MM.1S (cell line): ENCODE results near the gene SLAMF7.
A peak's percentile ranks its signal among the peaks of the same experiment; 100 is the strongest.

Experiments
- DNase-seq: peaks from one replicate; pipeline ENCODE4 v3.0.0-alpha.2; 2015
- H2AFZ ChIP-seq: fragments of 300-600 bp; sonication (generic); 2 replicates; pipeline ENCODE4 v1.6.0; 2016; ENCODE audit warnings: antibody characterized with exemption, low read length
- H3F3A ChIP-seq: fragments of 300-600 bp; sonication (generic); 2 replicates; pipeline ENCODE4 v1.6.1; 2016; ENCODE audit warnings: mild to moderate bottlenecking, antibody characterized with exemption, low read length, moderate library complexity, mixed read lengths; ENCODE audit not compliant: insufficient read depth
- H3K27ac ChIP-seq: fragments of 300-600 bp; sonication (generic); 2 replicates; pipeline ENCODE4 v1.5.1; 2016; ENCODE audit warnings: mild to moderate bottlenecking, low read length
- H3K27me3 ChIP-seq: fragments of 300-600 bp; sonication (generic); replicated peaks from 2 replicates; pipeline ENCODE4 v1.6.0; 2016; ENCODE audit warnings: low read length; ENCODE audit not compliant: insufficient read depth
- H3K36me3 ChIP-seq: fragments of 300-600 bp; sonication (generic); replicated peaks from 2 replicates; pipeline ENCODE4 v1.6.1; 2016; ENCODE audit warnings: mild to moderate bottlenecking, low read length, mixed read lengths; ENCODE audit not compliant: insufficient read depth
- H3K4me1 ChIP-seq: fragments of 300-600 bp; sonication (generic); 2 replicates; pipeline ENCODE4 v1.6.1; 2016; ENCODE audit warnings: low read length, mixed read lengths
- H3K4me2 ChIP-seq: fragments of 300-600 bp; sonication (generic); 2 replicates; pipeline ENCODE4 v1.6.0; 2016; ENCODE audit warnings: low read depth, low read length
- H3K4me3 ChIP-seq: fragments of 300-600 bp; sonication (generic); 2 replicates; pipeline ENCODE4 v1.5.1; 2016; ENCODE audit warnings: low read length, mixed read lengths
- H3K79me2 ChIP-seq: fragments of 300-600 bp; sonication (generic); 2 replicates; pipeline ENCODE4 v1.6.1; 2016; ENCODE audit warnings: mixed run types, low read length, mixed read lengths
- H3K9ac ChIP-seq: fragments of 300-600 bp; sonication (generic); 2 replicates; pipeline ENCODE4 v1.6.1; 2016; ENCODE audit warnings: low read length, mixed read lengths
- H3K9me2 ChIP-seq: fragments of 300-600 bp; sonication (generic); replicated peaks from 2 replicates; pipeline ENCODE4 v1.6.1; 2016; ENCODE audit warnings: mild to moderate bottlenecking, low read length, mixed read lengths; ENCODE audit not compliant: insufficient read depth
- H3K9me3 ChIP-seq: fragments of 300-600 bp; sonication (generic); replicated peaks from 2 replicates; pipeline ENCODE4 v1.6.1; 2016; ENCODE audit warnings: mild to moderate bottlenecking, low read length, mixed read lengths; ENCODE audit not compliant: insufficient read depth
- H4K20me1 ChIP-seq: fragments of 300-600 bp; sonication (generic); 2 replicates; pipeline ENCODE4 v1.6.1; 2016; ENCODE audit warnings: mild to moderate bottlenecking, low read length, moderate library complexity, mixed read lengths; ENCODE audit not compliant: insufficient read depth
- EZH2 ChIP-seq: fragments of 300-600 bp; sonication (generic); optimal IDR thresholded peaks from 2 replicates; pipeline ENCODE3; 2017; ENCODE audit warnings: low read depth, mild to moderate bottlenecking, antibody characterized with exemption, low read length, mixed read lengths
- EZH2phosphoT487 ChIP-seq: fragments of 300-600 bp; sonication (generic); IDR thresholded peaks from 2 replicates; pipeline ENCODE4 v1.6.1; 2018; ENCODE audit warnings: antibody characterized with exemption, low read length
- TF ChIP-seq, protein P1 (sequence below): fragments of 300-600 bp; sonication (generic); IDR thresholded peaks from 2 replicates; pipeline ENCODE4 v1.5.1; 2016; ENCODE audit warnings: antibody characterized with exemption, low read length, mixed read lengths

Gene SLAMF7

GRCh38 chr1:160741612-160742348 lies 2.7 kb downstream of the SLAMF7 start:
- H3K79me2 ChIP-seq: peaks cover 89% of the 10 kb centered on the region

GRCh38 chr1:160742428-160743127 lies 3.5 kb downstream of the SLAMF7 start:
- peak; percentile 35 for DNase-seq
- H3K9ac ChIP-seq: peak overlapping the region; percentile 86
- peak overlapping the region; percentile 92 for H3K4me2 ChIP-seq
- peaks cover 16% of the 10 kb centered on the region; the same call in 1 of the 2 replicates for H4K20me1 ChIP-seq
- H3K27me3 ChIP-seq: no peaks in the 10 kb centered on the region
- H3K36me3 ChIP-seq: no peaks in the 10 kb centered on the region; the same call in 1 of the 2 replicates
- no peaks in the 10 kb centered on the region for H3K9me3 ChIP-seq
- H3K4me1 ChIP-seq: peaks cover 55% of the 10 kb centered on the region
- H3F3A ChIP-seq: peaks cover 61% of the 10 kb centered on the region
- peaks cover 97% of the 10 kb centered on the region for H3K79me2 ChIP-seq
- H2AFZ ChIP-seq: no peak overlapping the region
- H3K4me3 ChIP-seq: peak overlapping the region; percentile 81
- TF ChIP-seq EZH2phosphoT487 (no peak), EZH2 (no peak)
- TF ChIP-seq, protein P1, sequence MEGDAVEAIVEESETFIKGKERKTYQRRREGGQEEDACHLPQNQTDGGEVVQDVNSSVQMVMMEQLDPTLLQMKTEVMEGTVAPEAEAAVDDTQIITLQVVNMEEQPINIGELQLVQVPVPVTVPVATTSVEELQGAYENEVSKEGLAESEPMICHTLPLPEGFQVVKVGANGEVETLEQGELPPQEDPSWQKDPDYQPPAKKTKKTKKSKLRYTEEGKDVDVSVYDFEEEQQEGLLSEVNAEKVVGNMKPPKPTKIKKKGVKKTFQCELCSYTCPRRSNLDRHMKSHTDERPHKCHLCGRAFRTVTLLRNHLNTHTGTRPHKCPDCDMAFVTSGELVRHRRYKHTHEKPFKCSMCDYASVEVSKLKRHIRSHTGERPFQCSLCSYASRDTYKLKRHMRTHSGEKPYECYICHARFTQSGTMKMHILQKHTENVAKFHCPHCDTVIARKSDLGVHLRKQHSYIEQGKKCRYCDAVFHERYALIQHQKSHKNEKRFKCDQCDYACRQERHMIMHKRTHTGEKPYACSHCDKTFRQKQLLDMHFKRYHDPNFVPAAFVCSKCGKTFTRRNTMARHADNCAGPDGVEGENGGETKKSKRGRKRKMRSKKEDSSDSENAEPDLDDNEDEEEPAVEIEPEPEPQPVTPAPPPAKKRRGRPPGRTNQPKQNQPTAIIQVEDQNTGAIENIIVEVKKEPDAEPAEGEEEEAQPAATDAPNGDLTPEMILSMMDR: no peak
- no peaks in the 10 kb centered on the region for H3K9me2 ChIP-seq
- H3K27ac ChIP-seq: peak overlapping the region; percentile 88

More at GRCh38 chr1:160741612-160742348, 2.7 kb downstream of the SLAMF7 start:
- Histone ChIP-seq H3K4me3 (peak overlapping the region; percentile 81), H2AFZ (no peak overlapping the region), H3K9me3 (no peaks in the 10 kb centered on the region), H3K4me2 (peak overlapping the region; percentile 92), H3K36me3 (no peaks in the 10 kb centered on the region), H4K20me1 (peaks cover 10% of the 10 kb centered on the region; the same call in 1 of the 2 replicates), H3K4me1 (peaks cover 55% of the 10 kb centered on the region), H3K27ac (peak overlapping the region; percentile 88), H3K27me3 (no peaks in the 10 kb centered on the region), H3K9me2 (no peaks in the 10 kb centered on the region), H3F3A (peaks cover 61% of the 10 kb centered on the region), H3K9ac (peak overlapping the region; percentile 86)
- DNase-seq: no peak
- no peak for TF ChIP-seq EZH2
- TF ChIP-seq, protein P1: peak; percentile 45

DNA sequence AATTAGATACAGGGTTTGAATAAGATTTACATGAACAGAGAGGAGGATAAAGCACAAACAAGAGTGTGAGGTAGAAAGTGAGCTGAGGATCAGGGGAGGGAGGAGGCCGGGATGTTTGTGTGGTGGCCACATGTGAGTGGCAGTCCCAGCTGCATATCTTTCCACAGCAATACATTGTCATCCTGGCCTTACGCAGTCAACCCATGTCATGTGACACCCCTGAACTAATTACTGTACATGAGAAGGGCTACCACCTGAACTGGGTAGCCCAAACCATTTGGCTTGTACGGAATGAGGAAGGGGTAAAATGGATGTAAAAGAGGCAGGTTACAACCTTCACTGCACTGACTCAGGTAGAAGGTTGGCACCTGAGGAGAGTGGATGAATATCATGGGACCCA lies 4.2 kb downstream of the SLAMF7 start:
- Histone ChIP-seq H3K36me3 (no peaks in the 10 kb centered on the region; the same call in 1 of the 2 replicates), H3K4me3 (peak overlapping the region; percentile 81), H3K27ac (peak overlapping the region; percentile 88), H3K27me3 (no peaks in the 10 kb centered on the region), H4K20me1 (peaks cover 22% of the 10 kb centered on the region; the same call in 1 of the 2 replicates), H3K9me2 (no peaks in the 10 kb centered on the region), H3F3A (peaks cover 61% of the 10 kb centered on the region), H3K4me2 (peak overlapping the region; percentile 92), H3K9ac (peak overlapping the region; percentile 86), H3K9me3 (no peaks in the 10 kb centered on the region), H2AFZ (no peak overlapping the region), H3K4me1 (peaks cover 49% of the 10 kb centered on the region), H3K79me2 (peaks cover 100% of the 10 kb centered on the region)
- DNase-seq: peak; percentile 74
- TF ChIP-seq, protein P1: no peak
- TF ChIP-seq EZH2phosphoT487: no peak
- TF ChIP-seq EZH2: no peak
